Smooth muscle cell of bladder (primary cell): ENCODE data around the gene CDS2. TPM values are rescaled to one million over a fixed set of nuclear protein-coding genes. Genes with fewer than 3 reads are reported as not detected.

Experiments used
- total RNA-seq: library from RNA; depleted of rRNA; stranded (reverse); fragments of >200 nt; gene quantifications from 2 replicates; pipeline ENCODE4 v1.2.3, GENCODE V29; 2014

CDS2 gene
- total RNA-seq = 20.1 and 24.1 TPM in 2 replicates

GRCh38 chr20:5126512-5127203, at the start of gene CDS2:
Gene CDS2, plus strand, starts transcription at chr20:5127008. Its CDS starts 85 bp downstream, at chr20:5127093.

GRCh38 chr20:5119435-5120184, 7.2 kb upstream of the CDS2 start, which contains the start of gene PCNA:
Gene PCNA, minus strand, starts transcription at chr20:5119958. Its CDS starts 160 bp downstream, at chr20:5119798.

Other genes with a start within 250 kb of the CDS2 start
- gene SLC23A2, start 125.5 kb upstream of the CDS2 start, total RNA-seq = 10.0 and 20.1 TPM in 2 replicates
- 84.8 and 98.7 TPM in 2 replicates for gene TMEM230, start 13.9 kb upstream of the CDS2 start, total RNA-seq
- gene PCNA, start 7.0 kb upstream of the CDS2 start, total RNA-seq = 64.5 and 64.6 TPM in 2 replicates
- gene PROKR2, start 189.9 kb downstream of the CDS2 start, total RNA-seq = not detected in 2 replicates